Upper lobe of left lung (tissue), 4 donors: ENCODE results near the gene VSTM5.

Source experiments
- POLR2A ChIP-seq, 4 donors: fragments of 450-650 bp; IDR thresholded peaks; one replicate each; pipeline ENCODE4 v1.5.1; 2016 to 2017; ENCODE audit warnings: antibody characterized with exemption in 4 of 4, mild to moderate bottlenecking in 2 of 4
- TF ChIP-seq, protein P1 (sequence below), 6 experiments: fragments of 450-650 bp in 4 of 6; fragments of 200-600 bp in 2 of 6; sonication (generic) in 2 of 6; IDR thresholded peaks; one replicate each; pipeline ENCODE4 v1.5.1; 2016 to 2019; ENCODE audit warnings: antibody characterized with exemption in 6 of 6

DNA sequence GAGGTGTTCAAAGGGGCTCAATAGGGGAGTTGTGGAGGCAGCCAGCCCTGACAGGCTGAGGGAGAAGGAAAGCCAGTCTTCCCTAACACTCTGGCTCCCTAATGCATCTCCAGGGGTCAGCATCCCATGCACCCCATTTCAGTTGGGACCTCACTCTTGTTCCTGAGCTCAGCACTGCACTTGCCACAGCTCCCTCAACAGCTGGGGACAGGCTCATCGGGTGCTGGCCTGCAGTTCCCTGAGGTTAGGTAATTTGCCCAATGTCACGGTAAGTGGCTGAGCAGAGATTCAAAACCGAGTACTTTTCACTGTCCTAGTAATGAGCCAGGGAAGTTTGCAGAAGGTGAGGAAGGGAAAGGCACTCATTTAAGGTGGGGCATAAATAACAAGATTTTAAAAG, 20.8 kb downstream of the VSTM5 start:
- no peak for TF ChIP-seq POLR2A (IDR thresholded peaks at IDR 0.05)
- TF ChIP-seq, protein P1, sequence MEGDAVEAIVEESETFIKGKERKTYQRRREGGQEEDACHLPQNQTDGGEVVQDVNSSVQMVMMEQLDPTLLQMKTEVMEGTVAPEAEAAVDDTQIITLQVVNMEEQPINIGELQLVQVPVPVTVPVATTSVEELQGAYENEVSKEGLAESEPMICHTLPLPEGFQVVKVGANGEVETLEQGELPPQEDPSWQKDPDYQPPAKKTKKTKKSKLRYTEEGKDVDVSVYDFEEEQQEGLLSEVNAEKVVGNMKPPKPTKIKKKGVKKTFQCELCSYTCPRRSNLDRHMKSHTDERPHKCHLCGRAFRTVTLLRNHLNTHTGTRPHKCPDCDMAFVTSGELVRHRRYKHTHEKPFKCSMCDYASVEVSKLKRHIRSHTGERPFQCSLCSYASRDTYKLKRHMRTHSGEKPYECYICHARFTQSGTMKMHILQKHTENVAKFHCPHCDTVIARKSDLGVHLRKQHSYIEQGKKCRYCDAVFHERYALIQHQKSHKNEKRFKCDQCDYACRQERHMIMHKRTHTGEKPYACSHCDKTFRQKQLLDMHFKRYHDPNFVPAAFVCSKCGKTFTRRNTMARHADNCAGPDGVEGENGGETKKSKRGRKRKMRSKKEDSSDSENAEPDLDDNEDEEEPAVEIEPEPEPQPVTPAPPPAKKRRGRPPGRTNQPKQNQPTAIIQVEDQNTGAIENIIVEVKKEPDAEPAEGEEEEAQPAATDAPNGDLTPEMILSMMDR (IDR thresholded peaks at IDR 0.05): no peak
